Stimulated activated CD4-positive, alpha-beta T cell treated with anti-CD3 and anti-CD28 coated beads, Interleukin-4, amount 100 ng/mL, for 24 hours (primary cell): ENCODE results near the gene CNTN4.
"Not testable (repeated sequence)": the region's sequence is repeated elsewhere in the genome, so short reads cannot be mapped to it uniquely, and the experiment has no call there.

Experiments
- DNase-seq: peaks from one replicate; pipeline ENCODE4 v3.0.0-alpha.2; 2020

The CNTN4 gene

DNA sequence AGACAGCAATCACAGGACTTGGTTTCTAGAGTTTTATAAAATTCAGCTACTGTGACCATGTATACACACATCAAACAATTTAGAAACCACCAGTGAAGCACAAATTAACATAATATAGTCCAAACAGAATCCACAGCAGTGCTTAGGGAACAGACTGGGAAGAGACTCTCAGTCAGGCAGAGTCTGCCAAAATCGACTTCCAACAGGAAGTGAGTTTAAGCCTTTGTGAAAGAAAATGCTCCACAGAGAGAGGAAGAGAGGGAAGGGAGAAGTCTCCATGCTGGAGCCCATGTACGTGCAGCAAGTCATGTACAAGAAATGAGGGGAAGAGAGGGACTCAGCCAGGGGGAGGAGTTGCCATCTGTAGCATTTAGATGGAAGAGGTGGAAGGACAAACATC, 838.9 kb downstream of the CNTN4 start:
- DNase-seq = no peak

DNA sequence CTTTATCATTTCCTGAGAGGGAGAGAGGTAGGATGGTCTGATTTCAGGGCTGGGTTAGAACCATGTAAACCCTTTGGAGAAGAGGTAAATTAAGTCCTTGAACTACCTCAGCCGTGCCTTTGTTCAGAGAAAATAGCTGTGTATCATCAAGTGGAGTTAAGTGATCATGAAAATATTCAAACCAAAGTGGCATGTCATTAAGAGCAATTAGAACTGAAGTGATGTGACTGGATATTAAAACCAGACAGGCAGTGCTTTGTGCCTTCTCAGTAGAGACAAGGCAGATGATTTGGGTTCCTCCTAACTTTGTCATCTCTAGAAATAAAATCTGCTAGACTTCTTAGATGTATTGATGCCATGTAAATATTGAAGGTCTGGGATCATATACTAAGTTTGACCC, 840.0 kb downstream of the CNTN4 start:
- no peak for DNase-seq

DNA sequence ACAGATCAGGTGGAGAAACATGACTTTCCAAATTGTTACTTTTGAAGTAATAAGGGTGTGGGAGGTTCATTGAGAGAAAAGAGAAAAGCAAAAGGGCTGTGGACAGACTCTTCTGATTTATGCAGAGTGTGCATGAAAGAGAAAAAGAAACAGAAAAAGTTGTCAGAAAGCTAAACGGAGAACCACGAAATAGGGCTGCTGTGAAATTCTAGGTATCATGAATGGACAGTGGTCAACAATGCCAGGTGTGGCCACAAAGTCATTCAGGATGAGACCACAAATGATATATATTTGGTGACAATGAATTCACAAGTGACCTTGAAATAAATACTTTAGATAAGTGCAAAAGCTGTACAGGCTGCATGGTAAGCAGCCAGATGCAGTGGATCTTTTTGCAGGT, 841.4 kb downstream of the CNTN4 start:
- DNase-seq = no peak

- DNase-seq = no peak
Observed at GRCh38 chr3:2944628-2945027, 846.0 kb downstream of the CNTN4 start.

DNA sequence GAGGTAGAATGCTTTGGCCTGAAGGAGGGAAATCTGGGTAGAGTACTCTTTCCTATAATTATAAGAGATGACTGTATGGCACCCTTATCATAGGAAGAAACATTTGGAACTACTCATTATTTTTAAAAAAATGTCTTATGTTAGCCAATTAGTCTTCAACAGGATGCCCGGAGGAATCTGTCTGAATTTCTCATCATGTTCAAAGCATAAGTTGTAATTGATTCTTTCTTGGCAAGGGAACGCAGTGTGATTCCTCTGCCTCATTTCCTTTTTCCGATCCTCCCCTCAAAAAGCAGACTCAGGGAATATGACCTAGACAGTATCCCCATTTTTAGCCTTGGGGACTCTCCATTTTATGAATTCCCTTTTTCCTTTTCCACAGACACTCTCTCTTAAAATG, 846.5 kb downstream of the CNTN4 start:
- no peak for DNase-seq

GRCh38 chr3:2947536-2947935, 848.9 kb downstream of the CNTN4 start:
- DNase-seq = no peak

- no peak for DNase-seq
Observed at GRCh38 chr3:2948882-2949281, 850.2 kb downstream of the CNTN4 start.

GRCh38 chr3:2950159-2950558, 851.5 kb downstream of the CNTN4 start:
- no peak for DNase-seq

DNA sequence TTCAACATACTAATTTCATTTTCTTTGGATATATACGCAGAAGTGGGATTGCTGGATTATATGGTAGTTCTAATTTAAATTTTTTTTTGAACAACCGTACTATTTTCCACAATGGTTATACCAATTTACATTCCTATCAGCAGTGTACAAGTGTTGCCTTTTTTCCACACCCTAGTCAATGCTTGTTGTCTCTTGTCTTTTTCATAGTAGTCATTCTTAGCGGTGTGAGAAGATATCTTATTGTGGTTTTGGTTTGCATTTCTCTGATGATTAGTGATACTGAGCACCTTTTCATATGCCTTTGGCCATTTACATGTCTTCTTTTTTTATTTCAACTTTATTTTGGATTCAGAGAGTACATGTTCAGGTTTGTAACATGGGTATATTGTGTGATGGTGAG, 858.4 kb downstream of the CNTN4 start:
- no peak for DNase-seq

GRCh38 chr3:2958551-2958950, 859.9 kb downstream of the CNTN4 start:
- DNase-seq = no peak

GRCh38 chr3:2961576-2961975, 862.9 kb downstream of the CNTN4 start:
- DNase-seq = no peak

- no peak for DNase-seq
Observed at GRCh38 chr3:2967871-2968270, 869.2 kb downstream of the CNTN4 start.

DNA sequence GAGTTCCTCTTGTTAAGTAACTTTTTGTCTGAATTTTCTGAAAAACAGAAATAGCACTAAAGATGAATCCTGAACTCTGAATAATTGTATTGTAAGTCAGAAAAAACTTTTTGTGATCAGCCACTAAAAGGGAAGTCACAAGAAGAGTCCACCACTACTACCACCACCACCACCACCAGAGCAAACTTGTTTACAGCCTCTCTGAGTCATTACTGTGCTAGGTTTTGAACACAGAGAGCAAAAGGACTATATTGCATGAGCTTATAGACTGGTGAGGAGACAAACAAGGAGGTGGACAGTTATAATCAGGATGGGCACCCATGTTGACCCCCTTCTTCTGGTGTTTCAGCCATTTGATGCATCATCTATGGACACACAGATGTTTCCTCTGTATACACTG, 869.8 kb downstream of the CNTN4 start:
- no peak for DNase-seq

- DNase-seq = no peak
Observed at GRCh38 chr3:2976212-2976611, 877.5 kb downstream of the CNTN4 start.

- no peak for DNase-seq
Observed at GRCh38 chr3:2976796-2977195, 878.1 kb downstream of the CNTN4 start.

DNA sequence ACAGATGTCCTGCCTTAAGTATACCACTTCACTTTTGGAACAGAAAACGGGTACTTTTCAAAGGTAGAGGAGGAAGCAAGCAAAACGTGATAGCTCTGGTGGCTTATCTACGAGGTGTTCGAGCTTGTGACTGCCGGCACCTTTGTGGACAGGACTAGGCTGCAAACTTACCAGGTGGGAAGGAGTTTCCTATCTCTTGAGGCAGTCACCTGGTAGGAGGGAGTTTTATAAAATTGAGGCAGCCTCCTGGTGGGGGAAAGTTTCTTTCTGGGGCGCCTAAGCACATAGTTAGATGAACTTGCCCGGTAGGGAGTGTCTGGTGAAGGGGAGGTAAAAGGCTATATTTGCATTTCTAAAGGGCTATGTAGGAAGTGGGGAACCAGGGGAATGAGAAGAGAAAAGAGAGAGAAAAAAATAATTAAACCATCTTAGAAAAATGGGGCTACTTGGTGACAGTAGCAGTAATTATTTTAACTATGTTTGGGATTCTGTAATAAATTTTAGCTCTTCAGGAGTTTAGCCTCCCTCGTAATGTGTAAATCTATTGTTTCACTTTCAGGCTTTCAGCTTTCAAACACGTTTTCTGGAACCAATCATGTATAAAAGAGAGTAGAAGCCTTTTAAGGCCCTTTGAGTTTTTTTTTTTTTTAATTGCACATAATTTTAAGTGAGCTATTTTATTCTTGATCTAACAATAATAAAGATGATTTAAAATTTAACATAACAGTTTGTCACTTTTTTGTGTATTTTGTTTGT, 880.5 kb downstream of the CNTN4 start:
- DNase-seq = no peak

- DNase-seq = no peak
Observed at GRCh38 chr3:2984005-2984830, 885.6 kb downstream of the CNTN4 start.

DNA sequence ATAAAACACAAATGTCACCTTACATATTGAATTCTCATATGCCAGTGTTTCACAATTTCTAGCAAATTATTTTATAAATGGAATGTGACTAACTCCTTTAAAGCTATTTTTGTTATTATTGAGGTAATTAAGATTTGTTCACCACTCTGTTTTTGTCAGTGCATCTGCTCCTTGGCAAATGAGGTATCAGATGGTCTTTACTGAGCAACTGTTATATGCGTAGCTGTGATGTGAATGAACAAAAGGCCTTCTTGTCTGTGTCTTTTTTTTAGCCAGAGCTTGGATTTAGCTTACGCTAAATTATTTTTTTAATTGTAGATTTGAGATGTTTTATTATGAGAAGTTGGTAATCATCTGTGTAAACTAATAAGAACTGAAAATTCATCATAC, 886.2 kb downstream of the CNTN4 start:
- no peak for DNase-seq

- DNase-seq = no peak
Observed at GRCh38 chr3:2985479-2985878, 886.8 kb downstream of the CNTN4 start.

GRCh38 chr3:2992534-2992933, 893.9 kb downstream of the CNTN4 start:
- no peak for DNase-seq

DNA sequence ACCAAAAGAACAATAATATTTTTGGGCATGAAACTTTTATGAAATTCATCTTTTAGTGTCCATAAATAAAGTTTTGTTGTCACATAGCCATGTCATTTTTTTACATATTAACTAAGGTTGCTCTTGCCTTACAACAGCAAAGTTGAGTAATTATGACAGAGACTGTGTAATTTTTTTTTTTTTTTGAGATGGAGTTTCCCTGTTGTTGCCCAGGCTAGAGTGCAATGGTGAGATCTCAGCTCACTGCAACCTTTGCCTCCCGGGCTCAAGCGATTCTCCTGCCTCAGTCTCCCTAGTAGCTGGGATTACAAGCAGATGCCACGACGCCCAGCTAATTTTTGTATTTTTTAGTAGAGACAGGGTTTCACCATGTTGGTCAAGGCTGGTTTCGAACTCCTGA, 894.5 kb downstream of the CNTN4 start:
- DNase-seq = not testable (repeated sequence)

- no peak for DNase-seq
Observed at GRCh38 chr3:2993736-2994135, 895.1 kb downstream of the CNTN4 start.

DNA sequence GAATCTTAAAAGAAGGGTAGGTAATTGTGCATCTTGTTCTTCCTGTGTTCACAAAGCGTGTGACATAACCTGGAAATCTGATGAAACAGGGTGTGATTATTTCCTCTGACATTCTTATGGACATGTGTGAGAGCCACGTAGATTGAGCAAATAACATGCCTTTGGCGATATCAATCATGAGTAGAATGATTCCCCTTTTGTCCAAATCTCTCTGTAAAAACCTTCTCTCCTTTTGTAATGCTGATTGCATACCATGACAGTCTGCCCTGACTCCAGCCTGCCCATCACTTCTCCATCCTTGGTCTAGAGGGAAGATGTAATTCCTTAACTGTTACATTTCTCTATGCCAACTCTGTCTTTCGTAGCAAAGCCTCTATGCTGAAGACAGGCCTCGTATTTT, 896.5 kb downstream of the CNTN4 start:
- DNase-seq = no peak

- DNase-seq = no peak
Observed at GRCh38 chr3:3005146-3005744, 906.6 kb downstream of the CNTN4 start.
